Posterior vena cava (tissue), 2 donors: ENCODE measurements around the gene STN1. TPM values are rescaled to one million over a fixed set of nuclear protein-coding genes. Genes with fewer than 3 reads are reported as not detected.

Experiments
- DNase-seq: peaks from one replicate; pipeline ENCODE4 v3.0.0-alpha.2; 2020; ENCODE audit warnings: low spot score
- intact Hi-C, 2 donors: fragments of 100-400 bp; cut with DNase I; formaldehyde crosslinking; loops; one replicate each; pipeline versions ENCODE4 v1.14.1 to v1.14.2; 2022 to 2023
- total RNA-seq, 2 donors: library from RNA; stranded (reverse); fragmentation: NEBNext Ultra II Directional; extraction: Animal tissue kit (Norgen Biotek cat#: 25700); gene quantifications; one replicate each; pipeline ENCODE4 v1.2.1, GENCODE V29; 2021
- donor health status: DM: yes; HTN: yes; CAD: no.
- donor health status: DM: yes; HTN: yes; CAD: no.

The STN1 gene
- total RNA-seq, 2 donors from 2014 or later = 18.2 to 18.6 TPM

GRCh38 chr10:103931603-103932002, 13.6 kb upstream of the STN1 start:
- no peak for DNase-seq
- intact Hi-C loops = no loop called here

GRCh38 chr10:103930881-103931280, 12.9 kb upstream of the STN1 start:
- DNase-seq = no peak
- intact Hi-C loops = no loop called here

GRCh38 chr10:103930449-103930848, 12.5 kb upstream of the STN1 start:
- intact Hi-C loops = no loop called here
- DNase-seq = no peak

- no peak for DNase-seq
- intact Hi-C loops = no loop called here
These were observed 11.5 kb upstream of the STN1 start for GRCh38 chr10:103929381-103929921.

GRCh38 chr10:103928784-103929183, 10.8 kb upstream of the STN1 start:
- DNase-seq = no peak
- intact Hi-C loops = no loop called here

GRCh38 chr10:103926722-103927319, 8.8 kb upstream of the STN1 start:
- DNase-seq = no peak
- intact Hi-C loops = no loop called here

- DNase-seq = no peak
- intact Hi-C loops = no loop called here
These were observed 7.6 kb upstream of the STN1 start for GRCh38 chr10:103925591-103925990.

GRCh38 chr10:103923502-103923901, 5.5 kb upstream of the STN1 start:
- intact Hi-C loops = loop anchor here in 1 of 2 donors (5.0 kb wide), 1 partner anchor 44 kb away; the partner anchor contains the start of gene SLK
- no peak for DNase-seq

- intact Hi-C loops = loop anchor here in 1 of 2 donors (5.0 kb wide), 1 partner anchor 45 kb away; the partner anchor contains the start of gene SLK
- no peak for DNase-seq
These were observed 4.7 kb upstream of the STN1 start for GRCh38 chr10:103922659-103923058.

GRCh38 chr10:103921750-103922195, 3.8 kb upstream of the STN1 start:
- intact Hi-C loops = loop anchor here in 1 of 2 donors (5.0 kb wide), 1 partner anchor 46 kb away; the partner anchor contains the start of gene SLK
- DNase-seq = no peak

- no peak for DNase-seq
- intact Hi-C loops = loop anchor here in 1 of 2 donors (5.0 kb wide), 1 partner anchor 46 kb away; the partner anchor contains the start of gene SLK
These were observed 3.3 kb upstream of the STN1 start for GRCh38 chr10:103921248-103921647.

GRCh38 chr10:103919648-103920025, 1.7 kb upstream of the STN1 start:
- DNase-seq = no peak

GRCh38 chr10:103917302-103918052, 507 bp downstream of the STN1 start:
- intact Hi-C loops = no loop called here
- DNase-seq = peak; percentile 86

More at GRCh38 chr10:103919648-103920025, 1.7 kb upstream of the STN1 start:
- intact Hi-C loops = loop anchor here in 1 of 2 donors (5.0 kb wide), 1 partner anchor 48 kb away; the partner anchor contains the start of gene SLK

GRCh38 chr10:103916876-103917275, 1.1 kb downstream of the STN1 start:
- no peak for DNase-seq
- intact Hi-C loops = no loop called here

GRCh38 chr10:103916254-103916653, 1.7 kb downstream of the STN1 start:
- no peak for DNase-seq
- intact Hi-C loops = no loop called here

- no peak for DNase-seq
- intact Hi-C loops = no loop called here
These were observed 2.2 kb downstream of the STN1 start for GRCh38 chr10:103915796-103916195.

GRCh38 chr10:103912759-103913158, 5.2 kb downstream of the STN1 start:
- intact Hi-C loops = no loop called here
- DNase-seq = no peak

- intact Hi-C loops = no loop called here
- DNase-seq = no peak
These were observed 6.9 kb downstream of the STN1 start for GRCh38 chr10:103911021-103911459.

- no peak for DNase-seq
- intact Hi-C loops = no loop called here
These were observed 7.5 kb downstream of the STN1 start for GRCh38 chr10:103910442-103911012.

GRCh38 chr10:103905441-103905840, 12.5 kb downstream of the STN1 start:
- intact Hi-C loops = loop anchor here in 1 of 2 donors (10.0 kb wide), 1 partner anchor 219 kb away; the partner anchor contains the start of gene SFR1
- DNase-seq = no peak
